Fibroblast of skin of right biceps (primary cell): ENCODE results near the gene PSMD8.
"Not testable (repeated sequence)": the region's sequence is repeated elsewhere in the genome, so short reads cannot be mapped to it uniquely, and the experiment has no call there.

Experiments used
- DNase-seq: peaks from one replicate; pipeline ENCODE4 v3.0.0-alpha.2; 2013

PSMD8 gene

DNA sequence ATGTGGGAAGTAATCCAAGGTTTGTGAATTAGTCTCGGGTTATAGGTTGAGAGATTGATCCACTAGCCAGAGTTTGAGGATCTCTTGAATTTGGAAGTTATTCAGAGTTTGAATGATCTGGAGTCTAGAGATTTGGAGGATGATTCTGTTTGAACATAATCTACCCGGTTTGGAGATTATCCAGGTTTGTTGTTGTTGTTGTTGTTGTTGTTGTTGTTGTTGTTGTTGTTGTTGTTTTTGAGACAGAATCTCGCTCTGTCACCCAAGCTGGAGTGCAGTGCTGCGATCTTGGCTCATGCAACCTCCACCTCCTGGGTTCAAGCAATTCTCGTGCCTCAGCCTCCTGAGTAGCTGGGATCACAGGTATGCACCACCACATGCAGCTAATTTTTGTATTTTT lies 37.5 kb downstream of the PSMD8 start:
- not testable (repeated sequence) for DNase-seq

GRCh38 chr19:38412491-38412890 lies 38.1 kb downstream of the PSMD8 start:
- no peak for DNase-seq

DNA sequence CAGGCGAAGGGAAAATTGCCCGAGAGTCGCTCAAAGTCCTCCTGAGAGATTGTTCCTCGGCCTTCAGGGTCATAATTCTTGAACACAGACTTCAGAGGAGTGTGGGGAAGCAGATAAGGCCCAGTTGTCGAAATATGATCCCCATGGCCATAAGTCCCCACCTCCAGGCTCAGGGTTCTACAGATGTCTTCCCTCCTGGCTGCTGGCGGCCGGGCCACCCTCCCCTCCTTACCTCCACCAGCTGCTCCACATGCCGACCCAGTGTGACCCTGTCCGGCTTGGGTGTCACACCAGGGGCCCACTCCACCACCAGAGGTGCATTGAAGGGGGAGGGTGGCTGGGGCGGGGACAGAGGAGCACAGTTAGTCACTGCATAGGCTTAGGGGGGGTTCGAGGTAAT lies 38.6 kb downstream of the PSMD8 start:
- no peak for DNase-seq

DNA sequence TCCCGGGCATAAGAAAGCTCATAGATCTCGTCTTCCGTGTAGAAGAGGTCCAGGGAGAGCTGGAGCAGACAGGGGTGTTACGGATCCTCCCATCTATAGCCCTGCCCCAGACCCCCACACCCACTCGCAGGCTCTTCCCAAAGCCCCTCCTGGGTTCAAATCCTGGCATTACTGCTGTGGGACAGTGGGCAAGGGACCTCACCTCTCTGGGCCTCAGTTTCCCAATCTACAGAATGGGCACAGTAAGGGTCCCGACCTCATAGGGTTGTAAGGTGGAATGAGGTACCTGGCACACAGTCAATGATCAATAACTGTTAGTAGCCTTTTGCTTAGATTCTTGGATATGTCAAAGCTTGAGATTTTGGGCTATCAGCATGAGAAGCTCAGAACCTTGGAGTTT lies 39.0 kb downstream of the PSMD8 start:
- DNase-seq: no peak

DNA sequence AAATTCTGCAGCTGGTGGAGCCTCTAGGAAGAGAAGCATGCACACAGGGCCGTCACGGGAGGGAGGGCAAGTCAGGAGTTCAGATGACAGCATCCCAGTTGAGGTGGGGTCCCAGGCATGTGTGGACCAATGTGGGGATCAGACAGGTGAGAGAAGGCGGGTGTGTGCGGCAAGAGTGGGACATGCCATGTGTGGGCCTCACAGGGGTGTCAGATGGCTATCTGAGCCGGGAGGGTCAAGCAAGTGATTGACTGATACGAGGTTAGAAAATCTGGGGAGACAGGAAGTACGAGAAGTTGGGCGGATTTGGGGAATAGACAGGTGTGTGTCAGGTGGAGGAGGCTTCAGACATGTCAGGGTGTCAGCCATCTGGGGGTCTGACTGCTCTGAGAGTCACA lies 42.8 kb downstream of the PSMD8 start:
- DNase-seq: no peak

DNA sequence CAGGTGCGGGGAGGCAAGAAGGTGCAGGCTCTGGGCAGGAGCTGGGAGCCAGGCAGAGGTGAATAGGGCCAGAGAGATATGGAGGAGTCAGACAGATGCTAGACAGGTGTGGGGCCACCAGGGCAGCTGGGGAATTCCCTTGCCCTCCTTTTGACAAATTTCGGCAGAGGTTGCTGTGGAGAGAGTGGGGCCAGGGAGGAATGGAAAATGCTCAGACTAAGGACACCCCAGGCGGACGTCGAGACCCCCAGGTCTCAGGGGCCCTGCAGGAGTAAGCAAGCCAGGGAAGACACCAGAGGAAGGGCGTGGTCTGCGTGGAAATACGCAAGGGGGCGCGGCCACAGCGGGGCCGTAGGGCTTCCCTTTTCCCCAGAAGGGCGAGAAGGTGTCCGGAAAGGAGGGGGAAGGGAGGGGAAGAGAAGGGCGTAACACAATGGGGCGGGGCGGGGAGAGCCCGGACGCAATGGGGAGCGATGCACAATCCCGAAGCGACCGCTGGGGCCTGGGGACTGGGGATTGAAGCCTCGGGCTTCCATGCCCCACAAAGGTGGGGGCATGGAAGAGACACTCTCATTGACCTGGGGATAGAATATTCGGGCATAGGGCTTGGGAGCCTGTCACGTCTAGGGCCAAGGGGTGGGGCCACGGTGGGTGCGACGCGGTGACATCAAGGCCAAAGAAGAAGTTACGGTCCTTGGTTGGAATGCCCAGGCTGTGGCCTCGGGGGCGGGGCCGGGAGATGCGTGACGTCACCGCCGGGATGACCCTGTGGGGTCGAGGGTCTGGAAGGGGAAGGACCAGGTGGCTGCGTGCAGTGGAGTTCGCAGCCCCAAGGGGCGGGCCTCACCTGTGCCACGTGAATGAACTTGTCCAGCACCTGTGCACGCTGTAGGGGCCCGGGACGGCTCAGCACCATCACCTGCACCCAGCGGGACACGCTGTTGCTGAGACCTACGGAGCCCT lies 43.5 kb downstream of the PSMD8 start:
- DNase-seq: no peak

GRCh38 chr19:38420935-38421334 lies 46.6 kb downstream of the PSMD8 start:
- no peak for DNase-seq

- DNase-seq: no peak
These were observed 47.5 kb downstream of the PSMD8 start for GRCh38 chr19:38421856-38422255.

DNA sequence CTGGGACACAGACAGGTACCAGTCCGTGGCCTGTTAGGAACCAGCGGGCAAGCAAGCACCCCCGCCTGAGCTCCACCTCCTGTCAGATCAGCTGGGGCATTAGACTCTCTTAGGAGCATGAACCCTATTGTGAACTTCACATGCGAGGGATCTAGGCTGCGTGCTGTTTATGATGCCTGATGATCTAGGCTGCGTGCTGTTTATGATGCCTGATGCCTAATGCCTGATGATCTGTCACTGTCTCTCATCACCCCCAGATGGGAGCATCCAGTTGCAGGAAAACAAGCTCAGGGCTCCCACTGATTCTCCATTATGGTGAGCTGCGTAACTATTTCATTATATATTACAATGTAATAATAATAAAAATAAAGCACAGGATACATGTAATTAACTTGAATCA lies 48.1 kb downstream of the PSMD8 start:
- DNase-seq: no peak

DNA sequence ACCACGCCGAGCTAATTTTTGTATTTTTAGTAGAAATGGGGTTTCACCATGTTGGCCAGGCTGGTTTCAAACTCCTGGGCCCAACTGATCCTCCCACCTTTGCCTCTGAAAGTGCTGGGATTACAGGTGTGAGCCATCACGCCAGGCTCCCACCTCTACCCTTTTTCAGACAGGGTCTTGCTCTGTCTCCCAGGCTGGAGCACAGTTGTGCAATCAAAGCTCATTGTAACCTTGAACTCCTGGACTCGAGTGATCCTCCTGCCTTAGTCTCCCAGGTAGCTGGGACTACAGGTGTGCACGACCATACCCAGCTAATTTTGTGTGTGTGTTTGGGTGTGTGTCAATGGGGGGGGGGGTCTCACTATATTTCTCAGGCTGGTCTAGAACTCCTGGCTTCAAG lies 49.9 kb downstream of the PSMD8 start:
- no peak for DNase-seq

DNA sequence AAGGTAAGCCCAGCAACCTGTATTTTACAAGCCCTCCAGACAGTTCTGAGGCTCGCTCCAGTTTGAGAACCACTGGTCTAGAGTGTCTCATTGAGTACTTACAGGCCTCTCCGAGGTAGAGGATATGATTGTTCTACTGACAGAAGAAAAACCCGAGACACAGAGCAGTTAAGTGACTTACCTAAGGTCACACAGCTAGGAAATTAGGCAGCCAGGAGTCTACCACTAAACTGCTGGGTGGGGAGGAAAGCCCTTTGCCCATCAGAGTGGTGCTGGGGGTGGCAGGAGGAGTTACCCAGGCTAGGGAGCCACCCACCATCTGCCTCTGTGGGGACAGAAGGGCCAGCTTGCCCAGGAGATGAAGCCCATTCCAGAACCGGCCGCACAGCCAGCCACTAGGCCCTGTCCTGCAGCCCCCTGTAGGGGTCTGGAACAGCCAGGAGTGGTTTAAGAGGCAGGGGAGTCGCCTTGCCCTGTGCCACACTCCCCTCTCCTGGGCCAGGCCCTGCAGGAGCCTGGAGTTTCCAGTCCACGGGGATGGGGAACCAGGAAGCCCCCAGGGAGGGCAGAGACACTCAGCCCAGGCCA lies 50.9 kb downstream of the PSMD8 start:
- DNase-seq: no peak

GRCh38 chr19:38425810-38426466 lies 51.6 kb downstream of the PSMD8 start, which contains the start of gene RASGRP4:
TSS of gene RASGRP4 (minus strand) at chr19:38426219. CDS start at chr19:38426091, 128 bp downstream.
- DNase-seq: no peak

DNA sequence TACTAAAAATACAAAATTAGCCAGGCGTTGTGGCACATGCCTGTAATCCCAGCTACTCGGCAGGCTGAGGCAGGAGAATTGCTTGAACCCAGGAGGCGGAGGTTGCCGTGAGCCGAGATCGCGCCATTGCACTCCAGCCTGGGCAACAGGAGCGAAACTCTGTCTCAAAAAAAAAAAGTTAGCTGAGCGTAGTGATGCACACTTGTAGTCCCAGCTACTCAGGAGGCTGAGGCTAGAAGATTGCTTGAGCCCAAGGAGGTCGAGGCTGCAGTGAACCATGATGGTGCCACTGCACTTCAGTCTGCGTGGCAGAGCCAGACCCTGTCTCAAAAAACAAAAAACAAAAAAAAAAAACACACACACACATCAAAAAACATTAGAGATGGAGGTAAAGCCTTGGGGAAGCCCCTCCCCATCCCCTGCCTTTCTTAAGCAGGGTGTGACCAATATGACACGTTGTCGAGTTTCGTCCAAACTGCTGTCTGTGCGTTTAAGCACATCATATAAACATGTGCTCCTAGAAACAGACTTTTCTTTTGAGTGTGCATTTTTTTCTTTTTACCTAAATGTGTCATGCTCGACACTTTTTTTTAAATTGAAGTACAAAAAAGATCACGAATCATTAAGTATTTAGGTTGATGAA lies 52.8 kb downstream of the PSMD8 start:
- DNase-seq: not testable (repeated sequence)

DNA sequence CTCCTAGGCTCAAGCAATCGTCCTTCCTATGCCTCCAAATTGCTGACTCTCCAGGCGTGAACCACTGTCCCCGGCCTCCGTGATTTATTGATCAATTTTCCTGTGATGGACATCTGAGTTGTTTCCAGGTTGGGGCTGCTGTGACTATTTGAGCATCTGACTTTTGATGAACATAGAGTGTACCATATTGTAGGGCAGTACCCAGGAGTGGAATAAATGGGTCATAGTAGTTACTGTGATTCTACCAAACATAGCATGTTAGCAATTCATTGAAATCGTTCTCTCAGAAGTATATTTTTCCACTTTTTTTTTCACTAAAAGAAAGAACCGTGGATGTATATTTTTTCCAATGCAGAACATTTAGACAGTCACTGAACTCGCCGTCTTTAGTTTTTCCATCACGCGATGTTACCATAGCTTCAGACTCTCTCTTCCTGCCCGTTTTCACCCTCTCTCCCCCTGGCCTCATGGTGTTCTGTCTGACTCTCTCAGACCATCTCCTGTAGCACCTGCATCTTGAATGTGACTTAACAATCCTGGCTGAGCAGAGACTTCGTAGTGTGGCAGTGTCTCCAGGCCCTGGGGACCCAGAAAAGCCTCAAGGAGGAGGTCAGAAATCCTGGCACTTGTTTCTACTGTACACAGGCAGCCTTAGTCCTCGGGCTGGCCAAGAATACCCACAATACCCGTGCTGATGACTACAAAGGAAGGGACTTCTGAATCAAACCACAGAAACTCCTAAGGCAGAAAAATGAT lies 54.9 kb downstream of the PSMD8 start:
- no peak for DNase-seq

DNA sequence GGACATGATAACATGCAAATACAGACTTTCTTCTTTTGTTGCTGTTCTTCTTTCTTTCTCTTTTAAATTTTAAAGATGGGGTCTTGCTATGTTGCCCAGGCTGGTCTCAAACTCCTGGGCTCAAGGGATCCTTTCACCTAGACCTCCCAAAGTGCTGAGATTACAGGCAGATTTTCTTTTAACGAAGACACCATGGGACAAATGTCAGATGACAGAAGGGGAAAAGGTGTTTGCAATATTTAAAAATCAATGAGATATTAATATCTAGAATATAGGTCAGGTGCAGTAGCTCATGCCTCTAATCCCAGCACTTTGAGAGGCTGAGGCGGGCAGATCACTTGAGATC lies 55.4 kb downstream of the PSMD8 start:
- DNase-seq: no peak

- DNase-seq: no peak
These were observed 56.6 kb downstream of the PSMD8 start for GRCh38 chr19:38430931-38431330.

- DNase-seq: peak; percentile 13
These were observed 58.9 kb downstream of the PSMD8 start, which contains the start of gene RYR1 for GRCh38 chr19:38433268-38433733. TSS of gene RYR1 (plus strand) at chr19:38433691. CDS start at chr19:38433830, 139 bp downstream.
